H1 (cell line): Measurements from ENCODE around the gene SMTN. TPM values are rescaled to one million over a fixed set of nuclear protein-coding genes. Genes with fewer than 3 reads are reported as not detected.

Experiments used
- CTCF ChIA-PET: fragments of 300-600 bp; sonication (Branson Sonifier 250); formaldehyde crosslinking; loops from one replicate; lab custom pipeline; 2021; ENCODE audit not compliant: partially characterized antibody; lab: Charles Lee
- POLR2A ChIA-PET: fragments of 300-600 bp; sonication (Branson Sonifier 250); formaldehyde crosslinking; loops from one replicate; lab custom pipeline; 2021; ENCODE audit warnings: inconsistent platforms; ENCODE audit not compliant: partially characterized antibody; lab: Charles Lee
- DNase-seq, 2 experiments: peaks; one replicate each; pipeline versions ENCODE4 v3.0.0 to v3.0.0-alpha.2; 2010 to 2022; ENCODE audit warnings: low spot score in 2 of 2, low read depth in 1 of 2, mixed read lengths in 1 of 2
- FAIRE-seq: peaks from 2 replicates; lab custom pipeline; 2011; peaks lifted over from hg19 to GRCh38; lab: Jason Lieb, UNC
- H2AFZ ChIP-seq: 2 replicates; pipeline ENCODE4 v1.8.1; 2012; ENCODE audit warnings: low read length, inconsistent platforms
- H2AK5ac ChIP-seq: 2 replicates; pipeline ENCODE4 v1.6.1; 2013; ENCODE audit warnings: low read depth, low read length
- H2BK120ac ChIP-seq: replicated peaks from 2 replicates; pipeline ENCODE3; 2013; ENCODE audit warnings: low read depth, low read length, inconsistent platforms
- H2BK12ac ChIP-seq: 2 replicates; pipeline ENCODE4 v1.6.1; 2013; ENCODE audit warnings: low read depth, low read length
- H2BK15ac ChIP-seq: 2 replicates; pipeline ENCODE4 v1.6.1; 2013; ENCODE audit warnings: low read length
- H2BK20ac ChIP-seq: 2 replicates; pipeline ENCODE4 v1.6.1; 2013; ENCODE audit warnings: low read length
- H2BK5ac ChIP-seq: 2 replicates; pipeline ENCODE4 v1.6.1; 2013; ENCODE audit warnings: low read depth, low read length
- H3K14ac ChIP-seq: 2 replicates; pipeline ENCODE4 v1.6.1; 2013; ENCODE audit warnings: inconsistent platforms; ENCODE audit not compliant: insufficient read length
- H3K18ac ChIP-seq: 2 replicates; pipeline ENCODE4 v1.6.1; 2013; ENCODE audit warnings: low read length; ENCODE audit errors: extremely low read depth
- H3K23ac ChIP-seq: 2 replicates; pipeline ENCODE4 v1.6.1; 2013; ENCODE audit warnings: inconsistent platforms; ENCODE audit not compliant: insufficient read length
- H3K23me2 ChIP-seq: 2 replicates; pipeline ENCODE4 v1.6.1; 2013; ENCODE audit warnings: low read depth, low read length
- H3K27ac ChIP-seq: 2 replicates; pipeline ENCODE4 v1.6.1; 2011; ENCODE audit warnings: low read depth, low read length, inconsistent platforms
- H3K27me3 ChIP-seq, 4 experiments: replicated peaks in 1 of 4; 1 replicate in 1 of 4; 2 replicates in 3 of 4; pipeline versions ENCODE4 v1.6.1 to v1.8.1; 2011 to 2013; ENCODE audit warnings: low read length in 3 of 4, mild to moderate bottlenecking in 3 of 4, inconsistent platforms in 2 of 4, mixed read lengths in 2 of 4, moderate library complexity in 1 of 4; ENCODE audit not compliant: control insufficient read depth in 3 of 4, insufficient read depth in 3 of 4; ENCODE audit errors: extremely low read depth in 1 of 4
- H3K36me3 ChIP-seq, 4 experiments: 2 replicates each; pipeline versions ENCODE4 v1.6.1 to v1.8.1; 2011 to 2013; ENCODE audit warnings: mild to moderate bottlenecking in 4 of 4, low read length in 3 of 4, moderate library complexity in 2 of 4, control low read depth in 1 of 4, inconsistent platforms in 1 of 4; ENCODE audit not compliant: insufficient read depth in 4 of 4, control insufficient read depth in 2 of 4
- H3K4ac ChIP-seq: replicated peaks from 2 replicates; pipeline ENCODE3; 2013; ENCODE audit warnings: low read length, low read depth, mixed read lengths, inconsistent platforms; ENCODE audit not compliant: insufficient read length
- H3K4me1 ChIP-seq, 4 experiments: replicated peaks in 1 of 4; 1 replicate in 1 of 4; 2 replicates in 3 of 4; pipeline versions ENCODE4 v1.6.1 to v1.8.1; 2011 to 2013; ENCODE audit warnings: low read length in 3 of 4, inconsistent platforms in 2 of 4, mixed read lengths in 1 of 4; ENCODE audit not compliant: insufficient read depth in 4 of 4, control insufficient read depth in 3 of 4
- H3K4me2 ChIP-seq, 2 experiments: 2 replicates each; pipeline versions ENCODE4 v1.6.1 to v1.8.1; 2011 to 2013; ENCODE audit warnings: low read depth in 2 of 2, low read length in 2 of 2, control low read depth in 1 of 2, inconsistent platforms in 1 of 2, mild to moderate bottlenecking in 1 of 2; ENCODE audit not compliant: insufficient read depth in 1 of 2
- H3K4me3 ChIP-seq, 4 experiments: fragments of 200-600, 300-600 bp in 1 of 4; sonication (generic), shearing (Covaris generic), sonication (Bioruptor Twin) in 1 of 4; 2 replicates each; pipeline versions ENCODE4 v1.5.1 to v1.8.1; 2011 to 2016; ENCODE audit warnings: low read length in 4 of 4, low read depth in 3 of 4, control low read depth in 2 of 4, inconsistent platforms in 2 of 4, mild to moderate bottlenecking in 2 of 4, mixed read lengths in 1 of 4, moderate library complexity in 1 of 4; ENCODE audit not compliant: insufficient read depth in 2 of 4; ENCODE audit errors: extremely low read depth in 1 of 4
- H3K56ac ChIP-seq: replicated peaks from 2 replicates; pipeline ENCODE3; 2013; ENCODE audit warnings: low read depth, mild to moderate bottlenecking, mixed read lengths, low read length, inconsistent platforms; ENCODE audit not compliant: insufficient read length
- H3K79me1 ChIP-seq: 2 replicates; pipeline ENCODE4 v1.6.1; 2013; ENCODE audit warnings: low read depth, low read length, control low read depth
- H3K79me2 ChIP-seq, 2 experiments: 2 replicates each; pipeline versions ENCODE4 v1.6.1 to v1.8.1; 2012 to 2013; ENCODE audit warnings: low read length in 2 of 2, mild to moderate bottlenecking in 2 of 2, inconsistent platforms in 1 of 2; ENCODE audit not compliant: insufficient read depth in 2 of 2, control insufficient read depth in 1 of 2
- H3K9ac ChIP-seq, 4 experiments: replicated peaks in 1 of 4; 1 replicate in 1 of 4; 2 replicates in 3 of 4; pipeline versions ENCODE4 v1.6.1 to v1.8.1; 2011 to 2013; ENCODE audit warnings: low read depth in 3 of 4, low read length in 3 of 4, control low read depth in 2 of 4, mild to moderate bottlenecking in 2 of 4, moderate library complexity in 2 of 4, inconsistent platforms in 1 of 4; ENCODE audit errors: extremely low read depth in 1 of 4
- H3K9me3 ChIP-seq, 2 experiments: 2 replicates each; pipeline versions ENCODE4 v1.6.1 to v1.8.1; 2012 to 2013; ENCODE audit warnings: mild to moderate bottlenecking in 2 of 2, moderate library complexity in 2 of 2, control low read depth in 1 of 2, inconsistent platforms in 1 of 2, low read depth in 1 of 2, low read length in 1 of 2, mixed read lengths in 1 of 2; ENCODE audit not compliant: insufficient read depth in 2 of 2
- H4K20me1 ChIP-seq, 2 experiments: replicated peaks in 1 of 2; 2 replicates each; pipeline versions ENCODE3 to v1.8.1; 2011 to 2013; ENCODE audit warnings: inconsistent platforms in 2 of 2, low read length in 2 of 2, mild to moderate bottlenecking in 1 of 2; ENCODE audit not compliant: insufficient read depth in 2 of 2, control insufficient read depth in 1 of 2
- H4K5ac ChIP-seq: 2 replicates; pipeline ENCODE4 v1.6.1; 2013; ENCODE audit warnings: low read length, low read depth, mixed read lengths, inconsistent platforms; ENCODE audit not compliant: insufficient read length
- H4K8ac ChIP-seq: 2 replicates; pipeline ENCODE4 v1.8.0; 2013; ENCODE audit warnings: mild to moderate bottlenecking, moderate library complexity, low read length, inconsistent platforms; ENCODE audit not compliant: insufficient read depth; ENCODE audit errors: extremely low read depth
- H4K91ac ChIP-seq: replicated peaks from 2 replicates; pipeline ENCODE3; 2013; ENCODE audit warnings: low read length, mixed read lengths, inconsistent platforms; ENCODE audit not compliant: insufficient read length
- BACH1 ChIP-seq: IDR thresholded peaks from 2 replicates; pipeline ENCODE4 v1.6.1; 2012; ENCODE audit warnings: low read length, improper control_type of control experiment
- CBX8 ChIP-seq: fragments of 300-800, 300-1000 bp; sonication (generic); IDR thresholded peaks from 2 replicates; pipeline ENCODE4 v1.7.1; 2016; ENCODE audit warnings: low read depth, low read length, borderline replicate concordance
- CEBPB ChIP-seq: IDR thresholded peaks from 2 replicates; pipeline ENCODE4 v1.6.1; 2012; ENCODE audit warnings: low read depth, low read length
- E2F6 ChIP-seq: IDR thresholded peaks from 2 replicates; pipeline ENCODE4 v1.6.1; 2012; ENCODE audit warnings: inconsistent platforms
- EGR1 ChIP-seq: IDR thresholded peaks from 2 replicates; pipeline ENCODE4 v1.6.1; 2011; ENCODE audit warnings: low read depth, low read length, borderline replicate concordance
- KDM1A ChIP-seq: fragments of 200-600, 300-600 bp; sonication (generic); IDR thresholded peaks from 2 replicates; pipeline ENCODE4 v1.7.1; 2016; ENCODE audit warnings: mild to moderate bottlenecking, low read length, borderline replicate concordance
- POLR2A ChIP-seq, 2 experiments: IDR thresholded peaks; 1 replicate in 1 of 2; 2 replicates in 1 of 2; pipeline ENCODE4 v1.6.1; 2011; ENCODE audit warnings: low read depth in 2 of 2, low read length in 2 of 2, mild to moderate bottlenecking in 2 of 2; ENCODE audit errors: control extremely low read depth in 1 of 2
- TBP ChIP-seq: IDR thresholded peaks from 2 replicates; pipeline ENCODE4 v1.6.1; 2011; ENCODE audit warnings: low read depth, low read length, improper control_type of control experiment
- TCF12 ChIP-seq: IDR thresholded peaks from 2 replicates; pipeline ENCODE4 v1.6.1; 2011; ENCODE audit warnings: low read depth, mild to moderate bottlenecking, low read length
- WGBS, 2 experiments: shearing (Covaris generic) in 1 of 2; methylation state at CpG; one replicate each; pipeline versions ENCODE4 v1.1.6 to v1.1.7; 2013 to 2015; ENCODE audit warnings: low lambda C conversion rate in 2 of 2, mixed read lengths in 2 of 2, inconsistent platforms in 1 of 2, low coverage in 1 of 2, missing lambda C conversion rate in 1 of 2; ENCODE audit not compliant: insufficient replicate concordance in 2 of 2, insufficient coverage in 1 of 2, insufficient read length in 1 of 2; ENCODE audit errors: extremely low coverage in 1 of 2, missing lambda C conversion rate in 1 of 2; 5-methylcytosine and 5-hydroxymethylcytosine counted together
- polyA plus RNA-seq, 7 experiments: library from polyadenylated mRNA; depleted of rRNA in 3 of 7; stranded (reverse) in 5 of 7; unstranded in 2 of 7; fragments of >200 nt in 5 of 7; fragments of 200-250 nt in 2 of 7; gene quantifications; 1 replicate in 5 of 7; 2 replicates in 1 of 7; 4 replicates in 1 of 7; pipeline versions ENCODE4 v1.2.1 to v1.2.3, GENCODE V29; 2011 to 2013; ENCODE audit warnings: missing spikeins in 2 of 7, mixed read lengths in 2 of 7
- total RNA-seq: library from RNA; stranded (reverse); fragmentation: NEBNext Ultra II Directional; extraction: Animal tissue kit (Norgen Biotek cat#: 25700); gene quantifications from 2 replicates; pipeline ENCODE4 v1.2.1, GENCODE V29; 2021
- TF ChIP-seq, protein P1 (sequence below): IDR thresholded peaks from 2 replicates; pipeline ENCODE4 v1.6.1; 2011; ENCODE audit warnings: low read depth, mild to moderate bottlenecking, low read length; ENCODE audit not compliant: insufficient read depth

Gene SMTN
- total and polyA plus RNA-seq, 2 of the 8 experiments (the other 6 are each of a cell fraction or from before 2014, with no cell fraction given) = 12.3 to 20.8 TPM

DNA sequence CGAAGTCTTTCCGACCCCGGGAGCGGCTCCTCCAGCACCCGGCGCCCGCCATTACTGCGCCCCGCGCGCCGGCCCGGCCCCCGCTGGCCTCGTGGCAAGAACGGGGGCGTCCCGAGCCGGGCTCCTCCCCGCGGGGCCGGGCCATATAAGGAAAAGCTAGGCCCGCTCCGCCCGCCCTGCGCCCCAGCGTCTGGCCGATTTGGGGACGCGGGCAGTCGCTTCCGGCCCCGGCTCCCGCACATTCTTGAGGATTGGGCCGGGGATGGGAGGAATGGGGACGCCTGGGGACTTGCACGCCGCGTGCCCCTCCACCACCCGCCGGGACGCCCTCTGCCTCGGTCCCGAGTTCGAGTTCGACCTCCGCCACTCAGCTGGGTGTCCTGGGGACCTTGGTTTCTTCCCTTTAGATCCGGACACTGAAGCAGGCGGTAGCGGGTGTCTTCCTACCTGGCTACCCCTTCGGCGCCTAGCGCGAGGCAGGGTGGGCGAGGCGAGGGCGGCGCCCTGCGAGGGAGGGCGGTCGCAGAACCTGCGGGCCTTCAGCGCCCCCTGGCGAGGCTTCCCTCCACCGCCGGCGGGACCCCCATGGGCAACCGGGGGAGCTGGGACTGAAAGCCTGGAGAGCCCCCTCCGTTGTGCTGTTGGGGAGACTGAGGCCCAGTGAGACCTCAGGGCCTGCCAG lies 3.8 kb downstream of the SMTN start:
- H3K4me1 ChIP-seq = peaks cover 0 to 27% (median 16%) of the 10 kb centered on the region in 4 experiments; a peak in 6 of 7 replicates
- peak overlapping the region; percentile 95 for H2BK5ac ChIP-seq
- 4% methylated on average over 41 of the region's 69 CpGs; no CpG with 5 or more reads in 1 of the 2 experiments for WGBS, 2 experiments
- peaks cover 14% of the 10 kb centered on the region for H3K23me2 ChIP-seq
- H2BK120ac ChIP-seq = peak overlapping the region; percentile 60
- peak overlapping the region; percentile 94 for H4K5ac ChIP-seq
- peak overlapping the region; percentile 58 to 84 (median 72) for H3K4me3 ChIP-seq
- CTCF ChIA-PET = interaction anchor here (0.6 to 13.3 kb wide), 16 partner anchors 13 to 143 kb away, joined by 3 to 207 read pairs (median 6); partner anchors contain the start of genes MORC2 and TUG1
- H3K36me3 ChIP-seq = no peaks in the 10 kb centered on the region
- H3K27ac ChIP-seq = peak overlapping the region; percentile 94
- DNase-seq (peak; percentile 61 to 95), FAIRE-seq (no peak)
- no peak overlapping the region for H2BK15ac ChIP-seq
- no peak overlapping the region for H2BK20ac ChIP-seq
- no peak overlapping the region for H3K23ac ChIP-seq
- peak overlapping the region; percentile 36; the same call in 1 of the 2 replicates for H2AFZ ChIP-seq
- H4K20me1 ChIP-seq = peaks cover 3 to 7% of the 10 kb centered on the region in 2 experiments
- H3K79me2 ChIP-seq = peaks cover 0 to 9% of the 10 kb centered on the region in 2 experiments; a peak in 1 of 4 replicates
- peak overlapping the region; percentile 93 to 96 for H3K4me2 ChIP-seq
- H3K56ac ChIP-seq = peak overlapping the region; percentile 78
- H3K18ac ChIP-seq = peak overlapping the region; percentile 95; the same call in 1 of the 2 replicates
- H3K4ac ChIP-seq = peak overlapping the region; percentile 92
- H3K27me3 ChIP-seq = peaks cover 0 to 5% (median 2%) of the 10 kb centered on the region in 4 experiments; a peak in 3 of 7 replicates
- H3K14ac ChIP-seq = no peak overlapping the region
- peak overlapping the region; percentile 85; the same call in 1 of the 2 replicates for H2BK12ac ChIP-seq
- peak overlapping the region; percentile 94 for H4K8ac ChIP-seq
- H3K9ac ChIP-seq = peak overlapping the region; percentile 50 to 92 (median 87)
- H3K9me3 ChIP-seq = no peaks in the 10 kb centered on the region
- POLR2A ChIA-PET = interaction anchor here (0.7 to 12.2 kb wide), 40 partner anchors 11 to 479 kb away, joined by 3 to 220 read pairs (median 5); partner anchors contain the start of genes INPP5J, LIMK2, MORC2 and PATZ1
- peak overlapping the region; percentile 93 for H4K91ac ChIP-seq
- no peak overlapping the region for H2AK5ac ChIP-seq
- H3K79me1 ChIP-seq = no peaks in the 10 kb centered on the region; the same call in 1 of the 2 replicates
- TF ChIP-seq KDM1A (peak; percentile 48; the same call in 1 of the 2 replicates), TCF12 (no peak), EGR1 (peak; percentile 80; the same call in 1 of the 2 replicates), E2F6 (peak; percentile 63; the same call in 1 of the 2 replicates), CEBPB (peak; percentile 10; the same call in 1 of the 2 replicates), BACH1 (no peak), TBP (peak; percentile 84), CBX8 (no peak), POLR2A (IDR thresholded peaks at IDR 0.05; ENCODE audit: control extremely low read depth in 1 of 2, low read depth in 2 of 2, low read length in 2 of 2) (peak in 1 of 2 experiments; percentile 87; a peak in 2 of 3 replicates)
- TF ChIP-seq, protein P1, sequence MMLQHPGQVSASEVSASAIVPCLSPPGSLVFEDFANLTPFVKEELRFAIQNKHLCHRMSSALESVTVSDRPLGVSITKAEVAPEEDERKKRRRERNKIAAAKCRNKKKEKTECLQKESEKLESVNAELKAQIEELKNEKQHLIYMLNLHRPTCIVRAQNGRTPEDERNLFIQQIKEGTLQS = no peak
